Nucleus accumbens (tissue), 56 donors: Measurements from ENCODE around the gene TULP1.

Source experiments
- DNase-seq, 56 donors: peaks; one replicate each; lab custom pipeline; 2025; lab: John Stamatoyannopoulos, UW

TULP1 gene

DNA sequence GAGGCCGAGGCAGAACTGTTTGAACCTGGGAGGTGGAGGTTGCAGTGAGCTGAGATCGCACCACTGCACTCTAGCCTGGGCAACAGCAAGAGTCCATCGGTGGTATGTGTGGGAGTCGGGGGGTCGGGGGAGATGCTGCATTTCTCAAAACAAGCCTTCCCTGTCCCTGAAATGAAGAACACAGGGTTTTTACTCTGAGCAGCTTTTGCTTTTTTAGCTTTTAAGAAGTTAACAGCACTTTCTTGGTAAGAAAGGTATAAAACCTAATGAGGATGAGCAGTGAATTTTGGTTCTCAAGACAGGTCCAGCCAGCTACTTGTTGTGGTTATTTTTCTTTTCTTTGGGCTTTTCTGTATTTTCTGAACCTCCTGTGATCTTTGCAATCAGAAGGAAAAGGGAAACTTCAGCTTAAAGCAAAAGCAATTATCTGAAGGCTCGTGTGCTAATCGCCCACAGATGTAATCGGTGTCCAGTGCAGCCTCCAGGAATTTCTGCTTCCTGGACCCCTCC lies 40.8 kb downstream of the TULP1 start:
- DNase-seq: no peak

GRCh38 chr6:35470663-35471120 lies 42.0 kb downstream of the TULP1 start:
- no peak for DNase-seq

DNA sequence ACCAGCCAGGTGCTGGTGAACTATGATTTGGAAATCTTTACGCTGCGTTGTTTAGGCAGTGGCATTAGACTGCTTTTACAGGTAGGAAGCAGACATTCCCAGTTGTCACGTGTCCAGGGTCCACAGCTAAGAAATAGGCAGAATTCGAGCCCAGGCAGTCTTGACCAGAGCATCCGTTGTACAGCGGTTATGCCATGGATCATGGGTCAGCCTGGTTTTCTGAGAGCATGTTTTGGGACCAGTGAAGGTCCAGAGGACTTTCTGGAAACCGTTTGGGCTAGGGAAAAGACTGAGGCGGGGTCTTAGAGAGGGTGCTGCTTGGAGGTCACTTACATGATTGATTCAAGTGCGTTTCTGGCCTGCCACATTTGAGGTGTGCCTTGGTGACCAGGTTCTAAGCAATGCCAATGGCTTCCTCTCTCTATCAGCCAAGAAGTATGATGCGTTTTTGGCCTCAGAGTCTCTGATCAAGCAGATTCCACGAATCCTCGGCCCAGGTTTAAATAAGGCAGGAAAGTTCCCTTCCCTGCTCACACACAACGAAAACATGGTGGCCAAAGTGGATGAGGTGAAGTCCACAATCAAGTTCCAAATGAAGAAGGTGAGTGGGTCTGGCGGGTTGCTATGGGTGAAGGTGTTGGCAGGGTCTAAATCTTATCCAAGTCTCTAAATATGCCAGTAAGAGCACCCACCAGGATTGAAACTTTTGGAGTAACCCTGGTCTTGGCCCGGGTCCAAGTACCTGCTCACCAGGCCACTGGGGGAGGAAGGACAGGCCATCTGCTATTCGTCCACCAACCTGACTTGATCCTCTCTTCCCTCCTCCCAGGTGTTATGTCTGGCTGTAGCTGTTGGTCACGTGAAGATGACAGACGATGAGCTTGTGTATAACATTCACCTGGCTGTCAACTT lies 42.7 kb downstream of the TULP1 start:
- no peak for DNase-seq

DNA sequence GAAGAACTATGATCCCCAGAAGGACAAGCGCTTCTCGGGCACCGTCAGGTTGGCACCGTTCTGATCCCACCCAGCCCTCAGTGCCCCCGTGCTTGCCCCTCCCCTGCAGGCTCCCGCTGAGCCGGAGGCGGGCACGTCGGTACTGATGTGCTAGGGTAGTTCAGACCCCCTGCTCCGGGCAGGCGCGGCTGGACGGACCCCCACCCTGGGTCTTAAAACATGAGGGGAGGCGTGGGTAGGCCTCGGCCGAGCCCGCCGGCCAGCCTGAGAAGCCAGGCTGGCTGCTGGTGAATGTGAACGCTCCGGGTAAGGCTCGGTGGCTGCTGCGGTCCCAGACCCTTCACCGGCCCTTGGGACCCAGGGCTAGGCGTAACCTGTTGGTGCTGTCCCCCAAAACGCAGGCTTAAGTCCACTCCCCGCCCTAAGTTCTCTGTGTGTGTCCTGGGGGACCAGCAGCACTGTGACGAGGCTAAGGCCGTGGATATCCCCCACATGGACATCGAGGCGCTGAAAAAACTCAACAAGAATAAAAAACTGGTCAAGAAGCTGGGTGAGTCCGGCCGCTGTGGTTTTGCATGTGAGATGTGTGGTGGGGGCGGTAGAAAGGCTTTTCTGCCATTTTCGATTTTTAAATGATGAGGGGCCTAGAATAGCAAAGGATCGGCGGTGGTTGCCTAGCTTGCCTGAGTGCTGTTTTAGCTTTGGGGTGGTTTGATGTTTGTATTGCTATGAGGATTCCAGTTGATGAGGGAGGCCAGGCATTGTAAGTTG lies 43.5 kb downstream of the TULP1 start:
- peak in 16 of 56 donors; percentile 22 to 71 (median 60) for DNase-seq

- peak; percentile 42 to 98 (median 92) for DNase-seq
Measured at GRCh38 chr6:35468181-35468979, 44.3 kb downstream of the TULP1 start, which contains the start of gene RPL10A. TSS of gene RPL10A (plus strand) at chr6:35468401. CDS start at chr6:35468435, 34 bp downstream.

GRCh38 chr6:35465646-35466045 lies 47.0 kb downstream of the TULP1 start:
- no peak for DNase-seq

DNA sequence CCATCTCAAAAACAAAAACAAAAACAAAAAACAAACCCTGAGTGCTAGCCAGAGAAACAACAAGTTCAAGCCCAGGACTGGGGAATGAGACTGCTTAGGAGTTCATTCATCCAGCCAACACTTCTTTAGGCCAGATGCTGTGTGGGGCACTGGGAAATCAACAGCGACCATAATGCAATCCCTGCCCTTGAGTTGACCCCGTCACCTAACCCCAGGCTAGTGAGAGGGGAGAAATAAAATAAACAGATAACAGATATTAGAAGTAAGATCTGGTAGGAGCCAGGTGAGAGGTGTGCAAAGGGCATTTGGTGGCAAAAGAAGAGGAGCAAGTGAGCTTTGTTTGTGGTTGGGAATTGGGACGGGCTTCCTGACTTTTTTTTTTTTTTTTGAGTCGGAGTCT lies 49.4 kb downstream of the TULP1 start:
- no peak for DNase-seq

DNA sequence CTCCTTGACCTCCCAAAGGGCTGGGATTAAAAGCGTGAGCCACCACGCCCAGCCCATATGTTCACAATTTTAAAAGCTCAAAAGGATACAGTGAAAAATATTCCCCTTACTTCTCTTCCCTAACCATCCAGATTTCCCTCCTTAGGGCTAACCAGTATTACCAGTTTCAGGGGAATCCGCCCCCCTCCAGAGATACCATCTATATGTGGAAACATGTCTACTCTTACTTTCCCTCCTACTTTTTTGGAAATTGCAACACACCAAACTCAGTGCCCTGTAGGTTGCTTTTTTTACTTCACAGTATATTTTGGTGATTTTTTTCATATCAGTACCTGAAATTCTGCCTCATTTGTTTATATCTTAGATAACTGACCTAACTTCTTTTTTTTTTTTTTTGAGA lies 51.4 kb downstream of the TULP1 start:
- DNase-seq: no peak

GRCh38 chr6:35457907-35458306 lies 54.8 kb downstream of the TULP1 start:
- no peak for DNase-seq

DNA sequence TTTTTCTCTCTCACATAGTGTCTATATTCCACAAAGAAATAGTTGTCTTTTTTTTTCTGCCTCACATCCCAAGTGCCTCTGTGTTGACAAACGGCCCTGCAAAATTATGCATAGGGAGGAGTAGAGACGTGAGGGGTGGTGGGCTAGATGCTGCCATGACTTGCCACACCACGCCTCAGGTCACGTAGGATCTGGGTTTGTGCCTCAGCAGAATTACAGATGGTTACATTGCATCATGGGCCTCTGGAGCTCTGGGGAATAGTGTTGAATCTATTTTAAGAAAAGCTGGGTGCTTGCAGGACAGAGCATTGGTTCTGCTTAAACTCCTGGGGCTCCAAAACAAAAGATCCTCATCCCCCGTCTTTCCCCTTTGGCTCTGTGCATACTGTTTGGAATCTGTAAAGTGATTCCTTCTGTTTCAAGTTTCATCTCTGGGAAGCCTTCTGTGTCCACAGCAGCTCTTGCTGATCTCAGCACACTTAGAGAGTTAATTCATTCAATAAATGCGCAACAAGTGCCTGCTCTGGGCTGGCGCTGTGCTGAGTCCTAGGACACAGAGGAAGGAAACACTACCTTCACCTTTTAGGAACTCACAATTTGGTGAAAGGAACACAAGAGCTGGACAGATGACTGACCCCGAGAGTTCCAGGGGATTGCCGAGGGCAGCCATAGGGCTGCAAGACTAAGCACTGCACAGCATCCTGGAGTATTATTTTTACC lies 58.1 kb downstream of the TULP1 start:
- DNase-seq: no peak

GRCh38 chr6:35453236-35453635 lies 59.5 kb downstream of the TULP1 start:
- no peak for DNase-seq

- peak; percentile 31 to 96 (median 81) for DNase-seq
Measured at GRCh38 chr6:35452183-35453090, 60.3 kb downstream of the TULP1 start, which contains the start of gene FANCE. TSS of gene FANCE (plus strand) at chr6:35452338. CDS start at chr6:35452546, 208 bp downstream.

GRCh38 chr6:35451354-35452182 lies 61.1 kb downstream of the TULP1 start:
- DNase-seq: no peak

DNA sequence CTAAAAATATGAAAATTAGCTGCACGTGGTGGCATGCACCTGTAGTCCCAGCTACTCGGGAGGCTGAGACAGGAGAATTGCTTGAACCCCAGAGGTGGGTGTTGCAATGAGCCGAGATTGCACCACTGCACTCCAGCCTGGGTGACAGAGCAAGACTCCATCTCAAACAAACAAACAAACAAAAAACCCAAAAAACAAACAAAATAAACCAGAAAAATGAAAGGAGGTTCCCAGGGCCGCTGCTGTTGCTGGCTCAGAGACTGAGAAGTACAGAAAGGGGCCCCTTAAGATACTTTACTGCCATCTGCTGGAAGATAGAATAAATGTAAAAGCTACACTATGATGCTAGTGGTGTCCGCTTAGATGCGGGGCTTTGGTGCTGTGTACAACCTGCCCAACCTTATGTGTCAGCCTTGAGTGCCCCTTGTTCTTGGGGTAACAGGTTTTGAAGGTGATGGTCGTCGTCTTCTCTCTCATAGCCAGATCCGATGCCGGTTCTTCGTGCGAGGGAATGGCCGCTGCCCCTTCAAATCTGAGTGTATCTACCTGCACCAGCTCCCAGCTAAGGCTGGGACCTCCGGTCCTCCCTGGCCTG lies 63.3 kb downstream of the TULP1 start:
- peak in 20 of 56 donors; percentile 6 to 48 (median 12) for DNase-seq

- DNase-seq: no peak
Measured at GRCh38 chr6:35448191-35448590, 64.5 kb downstream of the TULP1 start.
